GM19240 (cell line): ENCODE data around the gene CABLES2.

Experiments used
- DNase-seq: peaks from one replicate; pipeline ENCODE4 v3.0.0; 2011; ENCODE audit warnings: low spot score; ENCODE audit not compliant: insufficient read length

Gene CABLES2

DNA sequence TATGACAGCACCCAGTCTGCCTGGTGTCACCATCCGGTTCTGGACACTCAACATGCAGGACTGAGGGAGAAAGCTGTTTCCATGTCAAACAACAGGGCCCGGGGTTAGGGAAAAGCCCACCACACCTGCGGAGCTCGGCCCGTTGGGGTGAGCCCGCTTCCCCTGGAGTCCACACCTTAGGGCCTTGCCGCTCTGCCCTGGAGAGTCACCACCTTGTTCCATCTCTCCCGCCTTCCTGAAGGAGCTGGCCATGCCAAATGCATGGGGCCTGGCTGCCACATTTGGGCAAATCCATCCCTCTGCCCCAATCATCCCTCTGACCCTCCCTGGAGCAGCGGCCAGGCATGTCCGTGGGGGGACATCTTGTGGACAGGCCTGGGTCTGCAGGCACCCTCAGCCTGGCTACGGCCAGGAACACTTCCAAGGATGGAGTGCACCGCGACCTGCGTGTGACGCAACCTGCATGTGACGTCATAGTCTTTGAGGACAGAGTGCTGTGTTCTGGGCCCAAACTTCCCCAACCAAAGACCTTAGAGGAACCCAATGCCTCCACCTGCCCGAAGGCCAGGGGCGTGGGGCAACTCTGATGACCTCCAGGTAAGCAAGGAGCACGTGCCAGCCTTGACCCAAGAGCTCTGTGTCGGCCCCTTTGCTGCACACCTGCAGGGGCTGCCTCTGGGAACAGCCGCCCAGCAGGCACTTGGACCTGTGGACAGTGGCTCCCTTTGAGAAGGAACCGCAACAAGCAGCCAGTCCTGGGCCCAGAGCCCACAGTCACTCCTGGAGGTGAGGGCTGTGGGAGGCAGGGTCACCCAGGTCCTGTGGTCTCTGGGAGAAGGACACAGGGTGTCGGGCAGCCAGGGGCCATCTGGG lies 1.7 kb downstream of the CABLES2 start:
- no peak for DNase-seq

DNA sequence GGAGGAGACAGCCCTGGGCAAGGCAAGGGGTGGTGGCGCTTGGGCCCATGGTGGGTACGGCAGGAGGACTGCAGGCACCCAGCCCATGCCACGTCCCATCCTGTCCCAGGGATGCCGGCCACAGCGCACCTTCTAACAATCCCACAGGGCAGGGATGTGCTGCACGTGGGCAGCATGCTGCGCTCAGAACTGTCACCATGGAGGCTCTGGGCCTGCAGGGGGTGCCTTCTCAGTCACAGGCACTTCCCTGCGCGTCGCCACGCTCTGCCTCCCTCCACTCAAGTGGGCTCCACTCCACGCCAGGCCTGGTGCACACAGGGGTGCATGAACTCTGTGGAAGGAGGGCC lies 2.4 kb downstream of the CABLES2 start:
- no peak for DNase-seq

DNA sequence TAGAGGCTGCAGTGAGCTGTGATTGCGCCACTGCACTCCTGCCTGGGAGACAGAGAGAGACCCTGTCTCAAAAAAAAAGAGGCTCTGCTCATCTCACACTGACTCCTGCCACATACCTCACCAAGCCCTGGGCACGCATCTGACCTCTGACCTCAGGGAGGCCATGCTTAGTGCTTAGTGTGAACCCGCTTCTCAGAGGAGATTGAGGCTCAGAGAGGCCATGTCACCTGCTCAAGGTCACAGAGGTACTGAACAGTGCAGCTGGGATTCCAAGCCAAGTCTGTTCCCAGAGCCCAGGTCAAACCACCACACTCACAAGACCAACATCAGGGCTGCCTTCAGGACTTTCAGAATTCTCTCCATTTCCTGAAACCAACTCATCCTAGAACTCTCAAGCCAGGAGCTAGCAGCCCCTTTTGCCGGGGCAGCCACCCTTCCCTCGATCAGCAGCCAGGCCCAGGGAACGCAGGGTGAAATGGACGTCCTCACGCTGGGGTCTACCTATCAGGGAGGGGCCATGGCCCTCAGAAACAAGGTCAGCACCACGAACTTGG lies 2.9 kb downstream of the CABLES2 start:
- no peak for DNase-seq

- no peak for DNase-seq
Measured at GRCh38 chr20:62403331-62403730, 3.8 kb downstream of the CABLES2 start.

DNA sequence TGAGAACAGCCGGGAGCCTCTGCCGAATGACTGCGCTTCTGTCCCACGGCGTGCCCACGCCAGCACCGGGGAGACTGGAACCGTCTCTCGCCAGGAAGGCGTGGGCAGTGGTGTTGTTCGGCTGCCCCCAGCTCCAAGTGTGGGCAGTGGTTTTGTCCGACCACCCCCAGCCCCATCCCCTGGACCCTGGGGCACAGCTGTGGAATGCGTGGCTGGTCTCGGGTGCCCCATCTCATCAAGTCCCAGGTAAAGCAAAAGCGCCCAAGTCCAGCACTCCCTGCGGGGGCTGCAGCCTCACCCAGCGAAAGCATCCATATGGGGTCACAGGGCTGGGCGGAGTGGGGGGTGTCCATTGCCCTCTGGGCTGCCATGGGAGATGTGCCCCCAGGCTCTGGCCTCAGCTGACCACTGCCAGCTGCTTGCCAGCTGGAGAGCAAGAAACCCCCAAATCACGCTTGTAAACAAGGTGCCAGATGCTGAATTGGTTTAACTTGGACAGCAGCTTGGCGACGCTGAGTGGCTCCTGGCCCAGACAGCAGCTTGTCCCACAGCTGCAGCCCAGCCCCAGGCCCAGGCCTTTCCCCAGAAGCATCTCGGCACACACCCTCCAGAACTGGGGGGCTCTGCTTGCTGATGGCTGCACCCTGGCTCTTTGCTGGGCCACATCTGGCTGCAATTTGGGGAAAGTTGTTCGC lies 4.5 kb downstream of the CABLES2 start:
- no peak for DNase-seq

DNA sequence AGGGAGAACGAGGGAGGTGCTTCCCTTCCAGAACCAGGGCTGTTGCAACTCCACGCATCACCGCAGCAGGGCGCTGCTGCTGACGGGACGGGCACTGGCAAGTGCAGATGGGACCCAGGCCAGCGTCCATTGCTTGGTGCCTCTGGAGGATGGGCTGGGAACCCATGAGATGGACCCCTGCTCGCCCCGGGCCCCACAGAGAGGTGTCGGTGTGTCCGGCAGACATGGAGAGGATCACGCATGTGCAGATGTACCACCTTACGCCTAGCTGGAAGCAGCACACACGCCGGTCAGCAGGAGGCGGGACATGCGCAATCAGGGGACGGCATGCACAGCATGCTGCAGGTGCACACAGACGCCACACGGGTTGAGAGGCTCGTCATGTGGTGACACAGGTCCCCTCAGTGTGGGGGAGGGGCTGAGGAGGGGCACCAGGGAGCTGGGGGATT lies 5.7 kb downstream of the CABLES2 start:
- DNase-seq: no peak

DNA sequence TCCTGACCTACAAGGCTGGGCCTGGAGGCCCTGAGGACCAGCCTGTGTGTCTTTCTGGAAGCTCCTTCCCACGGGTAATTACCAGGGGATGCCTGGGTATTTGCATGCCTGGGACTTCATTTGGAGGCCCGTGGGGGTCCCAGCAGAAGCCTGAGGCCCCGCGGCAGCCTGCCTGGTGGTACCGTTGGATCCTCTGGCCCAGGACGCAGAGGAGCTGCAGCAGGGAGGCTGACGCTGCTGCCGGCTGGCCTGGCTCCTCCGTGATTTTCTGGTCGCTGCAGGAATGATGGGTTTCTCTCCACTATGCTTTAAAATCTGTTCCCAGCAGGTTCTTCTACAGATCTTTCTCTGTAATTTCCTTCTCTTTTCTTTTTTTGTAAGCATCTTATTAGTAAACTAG lies 6.5 kb downstream of the CABLES2 start:
- DNase-seq: no peak

DNA sequence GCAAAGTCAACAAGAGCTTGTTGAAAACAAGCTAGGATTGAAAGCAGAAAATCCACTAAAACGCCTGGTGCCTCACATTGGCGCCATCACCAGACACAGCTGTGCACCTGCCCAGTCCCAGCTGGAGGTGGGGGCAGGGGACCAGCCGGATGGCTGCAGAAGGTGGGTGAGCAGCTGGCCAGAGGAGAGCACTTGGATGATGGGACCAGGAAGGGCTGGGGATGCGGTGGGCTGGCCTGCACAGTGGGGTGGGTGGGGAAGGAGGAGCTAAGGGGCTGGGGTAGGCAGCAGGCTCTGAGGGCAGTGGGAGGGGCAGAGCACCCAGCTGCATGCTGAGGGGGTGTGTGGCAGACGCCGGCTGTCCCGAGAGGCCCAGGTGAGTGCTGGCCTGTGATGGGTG lies 7.1 kb downstream of the CABLES2 start:
- no peak for DNase-seq

- no peak for DNase-seq
Measured at GRCh38 chr20:62398120-62398821, 8.8 kb downstream of the CABLES2 start.

DNA sequence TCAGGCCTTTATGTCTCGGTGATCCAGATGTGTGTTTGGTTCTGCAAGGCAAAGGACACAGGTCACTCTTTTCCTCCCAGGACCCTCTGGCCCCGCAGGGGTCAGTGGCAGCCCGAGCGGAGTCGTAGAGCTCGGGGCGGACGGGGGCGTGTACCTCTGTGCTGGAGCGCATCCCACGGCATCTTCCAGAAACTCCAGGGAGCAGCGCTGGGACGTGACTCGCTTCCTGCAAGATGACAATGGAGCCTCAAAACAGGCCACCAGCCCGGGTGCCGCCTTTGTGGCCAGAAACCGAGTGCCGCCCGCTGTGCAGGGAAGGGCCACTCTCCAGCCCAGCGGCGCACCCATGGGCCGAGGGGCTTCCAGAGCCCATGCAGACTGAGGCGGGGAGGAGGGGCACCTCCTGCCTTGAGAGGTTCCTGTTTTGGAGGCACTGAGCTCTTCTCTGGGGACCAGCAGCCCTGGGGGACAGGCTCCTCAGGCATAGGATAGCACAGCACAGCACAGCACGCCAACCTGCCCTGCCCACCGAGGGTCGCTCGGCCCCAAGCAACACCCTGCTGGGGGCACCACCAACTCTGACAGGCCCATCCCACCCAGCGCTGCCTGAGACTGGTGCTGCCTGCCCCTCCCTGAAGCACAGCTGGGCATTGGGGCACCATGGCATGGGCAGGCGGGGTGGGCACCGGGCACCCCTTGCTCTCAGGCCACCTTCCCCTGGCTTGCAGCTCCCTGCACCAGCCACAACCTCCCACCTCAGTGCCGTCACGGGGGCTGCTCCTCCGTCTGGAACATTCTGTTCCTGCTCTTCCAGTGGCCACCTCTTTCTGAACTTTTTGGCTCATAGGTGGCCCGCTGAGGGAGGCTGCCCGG lies 10.5 kb downstream of the CABLES2 start:
- DNase-seq: no peak

- no peak for DNase-seq
Measured at GRCh38 chr20:62395311-62396242, 11.5 kb downstream of the CABLES2 start.

DNA sequence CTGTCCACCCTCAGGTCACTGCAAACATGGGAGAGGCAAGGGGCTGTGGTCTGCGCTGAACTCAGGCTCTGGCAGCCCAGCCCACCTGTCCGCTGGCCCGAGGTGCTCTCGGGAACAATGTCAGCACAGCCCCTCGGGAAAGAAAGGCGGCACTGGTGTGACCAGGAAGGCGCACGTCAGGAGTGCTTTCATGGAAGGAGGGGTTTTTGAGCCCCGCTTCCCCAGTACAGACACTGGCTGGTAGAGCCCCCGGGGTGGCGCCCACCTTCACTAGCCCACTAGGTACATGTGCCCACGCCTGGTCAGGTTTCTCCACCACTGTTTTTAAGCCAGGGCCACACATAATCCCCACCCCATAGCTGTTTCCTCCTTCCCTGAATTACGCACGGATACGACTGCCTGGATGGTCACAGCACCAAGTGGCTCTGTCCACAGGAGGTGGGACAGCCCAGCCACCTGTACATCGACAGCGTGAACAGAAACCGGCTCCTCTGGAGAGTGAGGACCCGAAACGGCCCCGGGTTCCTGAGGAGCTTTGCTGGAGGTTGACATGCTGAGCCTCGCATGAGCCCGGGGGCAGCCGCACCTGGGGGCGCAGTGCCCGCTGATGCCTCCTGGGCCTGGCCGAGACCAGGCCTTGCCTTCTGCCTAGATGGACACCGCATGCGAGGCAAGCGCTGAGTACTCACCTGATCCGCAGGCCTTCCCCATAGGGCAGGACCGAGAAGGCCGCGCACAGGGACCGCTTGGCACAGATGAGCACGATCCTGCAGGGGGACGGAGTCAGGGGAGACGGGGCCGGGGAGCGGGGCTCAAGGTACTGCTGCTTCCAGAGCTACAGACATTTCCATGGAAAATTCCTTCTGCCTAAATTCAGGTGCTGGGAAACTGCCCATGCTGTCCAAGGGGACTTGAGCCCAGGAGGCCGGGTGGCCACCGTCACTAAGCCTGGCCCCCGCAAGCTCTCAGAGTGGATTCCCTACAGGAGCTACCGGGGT lies 12.5 kb downstream of the CABLES2 start:
- no peak for DNase-seq

GRCh38 chr20:62393830-62394229 lies 13.3 kb downstream of the CABLES2 start:
- no peak for DNase-seq

DNA sequence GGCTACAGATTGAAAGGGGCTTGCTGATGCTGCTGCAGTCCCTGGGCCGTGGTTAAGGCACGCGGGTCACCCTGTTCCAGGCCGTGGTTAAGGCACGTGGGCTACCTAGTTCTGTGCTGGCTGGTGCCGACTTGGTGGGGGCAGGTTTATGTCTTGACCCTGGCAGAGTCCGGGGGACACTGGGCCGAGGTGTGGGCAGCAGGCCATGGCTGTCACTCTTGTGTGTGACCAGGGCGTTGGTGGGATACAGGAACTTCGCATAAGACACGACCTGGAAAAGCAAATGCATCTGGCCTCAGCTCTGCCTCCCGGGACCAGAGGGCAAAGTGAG lies 13.8 kb downstream of the CABLES2 start:
- no peak for DNase-seq

DNA sequence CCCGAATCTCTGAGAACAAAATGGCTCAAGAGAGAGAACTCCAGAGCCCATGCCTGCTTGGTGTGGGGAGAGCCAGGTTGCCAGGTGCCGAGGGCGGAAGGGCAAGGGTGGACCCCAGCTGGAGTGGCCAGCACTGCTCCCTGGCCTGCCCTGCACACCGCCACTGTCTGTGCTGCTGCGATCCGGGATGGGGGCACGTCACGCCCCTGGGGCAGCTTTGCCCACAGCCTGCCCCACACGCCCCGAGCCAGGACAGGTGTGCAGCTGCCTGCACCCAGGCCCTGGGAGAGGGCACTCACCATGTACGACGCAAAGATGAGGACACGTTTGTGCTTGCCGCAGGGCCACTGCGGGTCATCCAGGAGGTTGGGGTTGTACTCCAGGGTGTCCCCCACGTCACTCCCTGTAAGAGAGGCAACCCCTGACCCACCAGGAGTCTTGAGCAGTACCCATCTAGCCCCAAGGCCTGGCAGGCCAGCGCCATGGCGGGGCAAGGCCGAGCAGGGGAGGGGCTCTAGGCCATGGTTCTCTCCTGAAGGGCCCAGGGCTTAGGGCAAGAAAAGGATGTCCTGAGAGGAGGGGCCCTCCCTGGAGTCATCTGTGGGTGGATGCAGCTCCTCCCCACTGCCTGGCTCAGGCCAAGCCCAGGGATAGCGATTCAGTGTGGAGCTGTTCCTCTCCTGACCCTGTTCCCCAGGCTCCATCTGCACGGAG lies 14.3 kb downstream of the CABLES2 start:
- no peak for DNase-seq

DNA sequence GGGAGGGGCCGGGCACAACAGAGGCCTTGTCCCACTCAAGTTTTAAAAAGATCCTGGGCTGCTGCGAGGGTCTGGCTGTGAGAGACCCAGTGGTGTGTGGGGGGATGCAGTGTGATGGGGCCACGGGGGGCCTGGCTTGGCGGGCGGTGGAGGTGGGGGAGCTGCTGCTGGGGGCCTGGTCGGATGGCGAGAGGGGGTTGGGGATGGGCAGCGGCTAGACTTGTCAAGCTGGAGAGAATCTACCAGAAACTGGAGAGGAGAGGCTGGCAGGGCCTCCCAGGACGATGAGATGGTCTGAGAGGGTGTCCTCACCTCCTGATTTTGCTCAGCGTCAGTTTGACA lies 15.0 kb downstream of the CABLES2 start:
- DNase-seq: no peak

- no peak for DNase-seq
Measured at GRCh38 chr20:62391165-62392076, 15.7 kb downstream of the CABLES2 start.
